A549 (cell line): ENCODE results near the gene ZGLP1.

Experiments used
- BHLHE40 ChIP-seq: IDR thresholded peaks from 2 replicates; pipeline ENCODE4 v1.6.1; 2012; ENCODE audit warnings: low read depth, low read length, inconsistent platforms
- CBX2 ChIP-seq: fragments of 200-600 bp; sonication (generic); IDR thresholded peaks from 2 replicates; pipeline ENCODE4 v1.6.1; 2016; ENCODE audit warnings: low read depth, mild to moderate bottlenecking, borderline replicate concordance
- CBX8 ChIP-seq: fragments of 200-600 bp; sonication (generic); IDR thresholded peaks from 2 replicates; pipeline ENCODE4 v1.6.1; 2016
- FOSL2 ChIP-seq, 2 experiments: fragments of 450-650 bp in 1 of 2; fragments of >200 bp in 1 of 2; sonication (Bioruptor Twin) in 1 of 2; formaldehyde crosslinking; IDR thresholded peaks; 2 replicates each; pipeline versions ENCODE4 v1.5.0 to v1.6.1; 2016 to 2020; ENCODE audit warnings: mild to moderate bottlenecking in 1 of 2, moderate library complexity in 1 of 2
- HDAC2 ChIP-seq: fragments of 200-600 bp; sonication (generic); IDR thresholded peaks from 2 replicates; pipeline ENCODE4 v1.6.1; 2016
- JUNB ChIP-seq: fragments of >200 bp; sonication (Bioruptor Twin); formaldehyde crosslinking; IDR thresholded peaks from 2 replicates; pipeline ENCODE4 v1.6.1; 2016
- KDM1A ChIP-seq: fragments of 200-600 bp; sonication (generic); IDR thresholded peaks from 2 replicates; pipeline ENCODE4 v1.6.1; 2016; ENCODE audit warnings: low read depth, mild to moderate bottlenecking
- POLR2A ChIP-seq: IDR thresholded peaks from 2 replicates; pipeline ENCODE4 v1.6.1; 2012; ENCODE audit warnings: mild to moderate bottlenecking, low read length
- RAD21 ChIP-seq, 2 experiments: fragments of >200 bp in 1 of 2; sonication (Bioruptor Twin) in 1 of 2; formaldehyde crosslinking in 1 of 2; IDR thresholded peaks in 1 of 2; conservative IDR thresholded peaks in 1 of 2; 2 replicates in 1 of 2; 3 replicates in 1 of 2; pipeline ENCODE4 v1.6.1; 2012 to 2018; ENCODE audit warnings: inconsistent platforms in 1 of 2
- TFCP2L1 ChIP-seq: fragments of 250-450 bp; sonication (Bioruptor Pico); IDR thresholded peaks from 2 replicates; pipeline ENCODE4 v1.5.0; 2021; ENCODE audit warnings: mild to moderate bottlenecking
- TF ChIP-seq, protein P1 (sequence below): fragments of >200 bp; sonication (Bioruptor Twin); formaldehyde crosslinking; IDR thresholded peaks from 3 replicates; pipeline ENCODE4 v1.5.1; 2016
- TF ChIP-seq, protein P2 (sequence below): IDR thresholded peaks from 2 replicates; pipeline ENCODE4 v1.6.1; 2012
- TF ChIP-seq, protein P3 (sequence below): fragments of 150-350 bp; IDR thresholded peaks from 2 replicates; pipeline ENCODE4 v1.6.1; 2014; ENCODE audit warnings: low read depth, mild to moderate bottlenecking, low read length

DNA sequence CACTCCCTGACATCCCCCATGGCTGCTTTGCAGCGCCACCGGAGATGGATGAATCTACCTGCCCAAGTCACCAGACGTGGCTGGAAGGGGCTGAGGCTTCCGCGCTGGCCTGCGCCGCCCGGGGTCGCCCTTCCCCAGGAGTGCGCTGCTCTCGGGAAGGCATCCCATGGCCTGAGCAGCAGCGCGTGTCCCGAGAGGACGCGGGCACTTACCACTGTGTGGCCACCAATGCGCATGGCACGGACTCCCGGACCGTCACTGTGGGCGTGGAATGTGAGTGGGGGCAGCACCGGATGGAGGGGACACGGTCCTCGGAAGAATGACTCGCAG is 15.3 kb downstream of the ZGLP1 start:
- TF ChIP-seq RAD21 (conservative IDR thresholded peaks at IDR 0.05 in 1 of 2, IDR thresholded peaks at IDR 0.05 in 1 of 2), result no peak
- TF ChIP-seq POLR2A, result no peak
- TF ChIP-seq, protein P1, sequence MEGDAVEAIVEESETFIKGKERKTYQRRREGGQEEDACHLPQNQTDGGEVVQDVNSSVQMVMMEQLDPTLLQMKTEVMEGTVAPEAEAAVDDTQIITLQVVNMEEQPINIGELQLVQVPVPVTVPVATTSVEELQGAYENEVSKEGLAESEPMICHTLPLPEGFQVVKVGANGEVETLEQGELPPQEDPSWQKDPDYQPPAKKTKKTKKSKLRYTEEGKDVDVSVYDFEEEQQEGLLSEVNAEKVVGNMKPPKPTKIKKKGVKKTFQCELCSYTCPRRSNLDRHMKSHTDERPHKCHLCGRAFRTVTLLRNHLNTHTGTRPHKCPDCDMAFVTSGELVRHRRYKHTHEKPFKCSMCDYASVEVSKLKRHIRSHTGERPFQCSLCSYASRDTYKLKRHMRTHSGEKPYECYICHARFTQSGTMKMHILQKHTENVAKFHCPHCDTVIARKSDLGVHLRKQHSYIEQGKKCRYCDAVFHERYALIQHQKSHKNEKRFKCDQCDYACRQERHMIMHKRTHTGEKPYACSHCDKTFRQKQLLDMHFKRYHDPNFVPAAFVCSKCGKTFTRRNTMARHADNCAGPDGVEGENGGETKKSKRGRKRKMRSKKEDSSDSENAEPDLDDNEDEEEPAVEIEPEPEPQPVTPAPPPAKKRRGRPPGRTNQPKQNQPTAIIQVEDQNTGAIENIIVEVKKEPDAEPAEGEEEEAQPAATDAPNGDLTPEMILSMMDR, result no peak
- TF ChIP-seq, protein P2, sequence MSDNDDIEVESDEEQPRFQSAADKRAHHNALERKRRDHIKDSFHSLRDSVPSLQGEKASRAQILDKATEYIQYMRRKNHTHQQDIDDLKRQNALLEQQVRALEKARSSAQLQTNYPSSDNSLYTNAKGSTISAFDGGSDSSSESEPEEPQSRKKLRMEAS, result no peak
- TF ChIP-seq, protein P3, sequence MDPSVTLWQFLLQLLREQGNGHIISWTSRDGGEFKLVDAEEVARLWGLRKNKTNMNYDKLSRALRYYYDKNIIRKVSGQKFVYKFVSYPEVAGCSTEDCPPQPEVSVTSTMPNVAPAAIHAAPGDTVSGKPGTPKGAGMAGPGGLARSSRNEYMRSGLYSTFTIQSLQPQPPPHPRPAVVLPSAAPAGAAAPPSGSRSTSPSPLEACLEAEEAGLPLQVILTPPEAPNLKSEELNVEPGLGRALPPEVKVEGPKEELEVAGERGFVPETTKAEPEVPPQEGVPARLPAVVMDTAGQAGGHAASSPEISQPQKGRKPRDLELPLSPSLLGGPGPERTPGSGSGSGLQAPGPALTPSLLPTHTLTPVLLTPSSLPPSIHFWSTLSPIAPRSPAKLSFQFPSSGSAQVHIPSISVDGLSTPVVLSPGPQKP, result no peak
- TF ChIP-seq KDM1A, result no peak
- no peak for TF ChIP-seq BHLHE40
- TF ChIP-seq TFCP2L1 (CRISPR knock-in tag), result no peak
- no peak for TF ChIP-seq FOSL2 (IDR thresholded peaks at IDR 0.05)
- no peak for TF ChIP-seq FOSL2 (CRISPR knock-in tag; IDR thresholded peaks at IDR 0.05)
- TF ChIP-seq CBX2, result no peak
- TF ChIP-seq CBX8, result no peak
- TF ChIP-seq JUNB, result no peak
- TF ChIP-seq HDAC2, result no peak
